ENCODE measurements around the gene EPAS1. TPM values are rescaled to one million over a fixed set of nuclear protein-coding genes. Genes with fewer than 3 reads are reported as not detected.

EPAS1 gene
- total RNA-seq, 1 experiment from 2014 or later: 8.5 TPM

DNA sequence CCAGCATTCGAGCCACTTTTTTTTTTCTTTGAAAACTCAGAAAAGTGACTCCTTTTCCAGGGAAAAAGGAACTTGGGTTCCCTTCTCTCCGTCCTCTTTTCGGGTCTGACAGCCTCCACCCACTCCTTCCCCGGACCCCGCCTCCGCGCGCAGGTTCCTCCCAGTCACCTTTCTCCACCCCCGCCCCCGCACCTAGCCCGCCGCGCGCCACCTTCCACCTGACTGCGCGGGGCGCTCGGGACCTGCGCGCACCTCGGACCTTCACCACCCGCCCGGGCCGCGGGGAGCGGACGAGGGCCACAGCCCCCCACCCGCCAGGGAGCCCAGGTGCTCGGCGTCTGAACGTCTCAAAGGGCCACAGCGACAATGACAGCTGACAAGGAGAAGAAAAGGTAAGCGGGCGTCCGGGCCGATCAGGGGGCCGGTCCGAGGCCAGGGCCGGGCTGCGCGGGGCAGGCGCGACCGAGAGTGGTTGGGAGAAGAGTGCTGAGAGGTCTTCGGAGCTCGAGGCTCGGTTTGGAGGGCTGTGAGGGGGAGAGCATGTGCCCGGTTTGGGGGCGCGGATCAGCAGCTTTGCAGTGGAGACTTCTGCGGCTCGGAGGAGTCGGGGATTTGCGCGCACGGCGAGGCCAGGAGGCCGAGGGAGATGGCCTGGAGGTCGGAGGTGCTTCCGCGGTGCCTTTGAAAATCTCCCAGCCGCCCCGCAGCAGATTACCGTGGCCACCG, 502 bp downstream of the EPAS1 start (continued):
- TF ChIP-seq, protein P1, sequence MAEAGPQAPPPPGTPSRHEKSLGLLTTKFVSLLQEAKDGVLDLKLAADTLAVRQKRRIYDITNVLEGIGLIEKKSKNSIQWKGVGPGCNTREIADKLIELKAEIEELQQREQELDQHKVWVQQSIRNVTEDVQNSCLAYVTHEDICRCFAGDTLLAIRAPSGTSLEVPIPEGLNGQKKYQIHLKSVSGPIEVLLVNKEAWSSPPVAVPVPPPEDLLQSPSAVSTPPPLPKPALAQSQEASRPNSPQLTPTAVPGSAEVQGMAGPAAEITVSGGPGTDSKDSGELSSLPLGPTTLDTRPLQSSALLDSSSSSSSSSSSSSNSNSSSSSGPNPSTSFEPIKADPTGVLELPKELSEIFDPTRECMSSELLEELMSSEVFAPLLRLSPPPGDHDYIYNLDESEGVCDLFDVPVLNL (CRISPR knock-in tag; IDR thresholded peaks at IDR 0.05; ENCODE audit: borderline replicate concordance, low read depth): no peak
- TF ChIP-seq, protein P2, sequence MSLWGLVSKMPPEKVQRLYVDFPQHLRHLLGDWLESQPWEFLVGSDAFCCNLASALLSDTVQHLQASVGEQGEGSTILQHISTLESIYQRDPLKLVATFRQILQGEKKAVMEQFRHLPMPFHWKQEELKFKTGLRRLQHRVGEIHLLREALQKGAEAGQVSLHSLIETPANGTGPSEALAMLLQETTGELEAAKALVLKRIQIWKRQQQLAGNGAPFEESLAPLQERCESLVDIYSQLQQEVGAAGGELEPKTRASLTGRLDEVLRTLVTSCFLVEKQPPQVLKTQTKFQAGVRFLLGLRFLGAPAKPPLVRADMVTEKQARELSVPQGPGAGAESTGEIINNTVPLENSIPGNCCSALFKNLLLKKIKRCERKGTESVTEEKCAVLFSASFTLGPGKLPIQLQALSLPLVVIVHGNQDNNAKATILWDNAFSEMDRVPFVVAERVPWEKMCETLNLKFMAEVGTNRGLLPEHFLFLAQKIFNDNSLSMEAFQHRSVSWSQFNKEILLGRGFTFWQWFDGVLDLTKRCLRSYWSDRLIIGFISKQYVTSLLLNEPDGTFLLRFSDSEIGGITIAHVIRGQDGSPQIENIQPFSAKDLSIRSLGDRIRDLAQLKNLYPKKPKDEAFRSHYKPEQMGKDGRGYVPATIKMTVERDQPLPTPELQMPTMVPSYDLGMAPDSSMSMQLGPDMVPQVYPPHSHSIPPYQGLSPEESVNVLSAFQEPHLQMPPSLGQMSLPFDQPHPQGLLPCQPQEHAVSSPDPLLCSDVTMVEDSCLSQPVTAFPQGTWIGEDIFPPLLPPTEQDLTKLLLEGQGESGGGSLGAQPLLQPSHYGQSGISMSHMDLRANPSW (CRISPR knock-in tag; conservative IDR thresholded peaks at IDR 0.05; ENCODE audit: low read depth): no peak
- TF ChIP-seq, protein P3, sequence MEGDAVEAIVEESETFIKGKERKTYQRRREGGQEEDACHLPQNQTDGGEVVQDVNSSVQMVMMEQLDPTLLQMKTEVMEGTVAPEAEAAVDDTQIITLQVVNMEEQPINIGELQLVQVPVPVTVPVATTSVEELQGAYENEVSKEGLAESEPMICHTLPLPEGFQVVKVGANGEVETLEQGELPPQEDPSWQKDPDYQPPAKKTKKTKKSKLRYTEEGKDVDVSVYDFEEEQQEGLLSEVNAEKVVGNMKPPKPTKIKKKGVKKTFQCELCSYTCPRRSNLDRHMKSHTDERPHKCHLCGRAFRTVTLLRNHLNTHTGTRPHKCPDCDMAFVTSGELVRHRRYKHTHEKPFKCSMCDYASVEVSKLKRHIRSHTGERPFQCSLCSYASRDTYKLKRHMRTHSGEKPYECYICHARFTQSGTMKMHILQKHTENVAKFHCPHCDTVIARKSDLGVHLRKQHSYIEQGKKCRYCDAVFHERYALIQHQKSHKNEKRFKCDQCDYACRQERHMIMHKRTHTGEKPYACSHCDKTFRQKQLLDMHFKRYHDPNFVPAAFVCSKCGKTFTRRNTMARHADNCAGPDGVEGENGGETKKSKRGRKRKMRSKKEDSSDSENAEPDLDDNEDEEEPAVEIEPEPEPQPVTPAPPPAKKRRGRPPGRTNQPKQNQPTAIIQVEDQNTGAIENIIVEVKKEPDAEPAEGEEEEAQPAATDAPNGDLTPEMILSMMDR (IDR thresholded peaks at IDR 0.05): no peak
- TF ChIP-seq FOXP1 (CRISPR knock-in tag; IDR thresholded peaks at IDR 0.05; ENCODE audit: borderline replicate concordance) (0 out of 2 replicates have a peak, but pooled peaks have one; percentile 5), GABPB1 (CRISPR knock-in tag; IDR thresholded peaks at IDR 0.05) (peak; percentile 69), MXD4 (CRISPR knock-in tag; IDR thresholded peaks at IDR 0.05; ENCODE audit: borderline replicate concordance) (no peak)
- TF ChIP-seq, protein P4, sequence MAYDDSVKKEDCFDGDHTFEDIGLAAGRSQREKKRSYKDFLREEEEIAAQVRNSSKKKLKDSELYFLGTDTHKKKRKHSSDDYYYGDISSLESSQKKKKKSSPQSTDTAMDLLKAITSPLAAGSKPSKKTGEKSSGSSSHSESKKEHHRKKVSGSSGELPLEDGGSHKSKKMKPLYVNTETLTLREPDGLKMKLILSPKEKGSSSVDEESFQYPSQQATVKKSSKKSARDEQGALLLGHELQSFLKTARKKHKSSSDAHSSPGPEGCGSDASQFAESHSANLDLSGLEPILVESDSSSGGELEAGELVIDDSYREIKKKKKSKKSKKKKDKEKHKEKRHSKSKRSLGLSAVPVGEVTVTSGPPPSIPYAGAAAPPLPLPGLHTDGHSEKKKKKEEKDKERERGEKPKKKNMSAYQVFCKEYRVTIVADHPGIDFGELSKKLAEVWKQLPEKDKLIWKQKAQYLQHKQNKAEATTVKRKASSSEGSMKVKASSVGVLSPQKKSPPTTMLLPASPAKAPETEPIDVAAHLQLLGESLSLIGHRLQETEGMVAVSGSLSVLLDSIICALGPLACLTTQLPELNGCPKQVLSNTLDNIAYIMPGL (CRISPR knock-in tag; IDR thresholded peaks at IDR 0.05): peak; percentile 13; the same call in 1 of the 2 replicates
- TF ChIP-seq, protein P5, sequence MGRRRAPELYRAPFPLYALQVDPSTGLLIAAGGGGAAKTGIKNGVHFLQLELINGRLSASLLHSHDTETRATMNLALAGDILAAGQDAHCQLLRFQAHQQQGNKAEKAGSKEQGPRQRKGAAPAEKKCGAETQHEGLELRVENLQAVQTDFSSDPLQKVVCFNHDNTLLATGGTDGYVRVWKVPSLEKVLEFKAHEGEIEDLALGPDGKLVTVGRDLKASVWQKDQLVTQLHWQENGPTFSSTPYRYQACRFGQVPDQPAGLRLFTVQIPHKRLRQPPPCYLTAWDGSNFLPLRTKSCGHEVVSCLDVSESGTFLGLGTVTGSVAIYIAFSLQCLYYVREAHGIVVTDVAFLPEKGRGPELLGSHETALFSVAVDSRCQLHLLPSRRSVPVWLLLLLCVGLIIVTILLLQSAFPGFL (CRISPR knock-in tag; IDR thresholded peaks at IDR 0.05; ENCODE audit: borderline replicate concordance): no peak
- TF ChIP-seq, protein P6, sequence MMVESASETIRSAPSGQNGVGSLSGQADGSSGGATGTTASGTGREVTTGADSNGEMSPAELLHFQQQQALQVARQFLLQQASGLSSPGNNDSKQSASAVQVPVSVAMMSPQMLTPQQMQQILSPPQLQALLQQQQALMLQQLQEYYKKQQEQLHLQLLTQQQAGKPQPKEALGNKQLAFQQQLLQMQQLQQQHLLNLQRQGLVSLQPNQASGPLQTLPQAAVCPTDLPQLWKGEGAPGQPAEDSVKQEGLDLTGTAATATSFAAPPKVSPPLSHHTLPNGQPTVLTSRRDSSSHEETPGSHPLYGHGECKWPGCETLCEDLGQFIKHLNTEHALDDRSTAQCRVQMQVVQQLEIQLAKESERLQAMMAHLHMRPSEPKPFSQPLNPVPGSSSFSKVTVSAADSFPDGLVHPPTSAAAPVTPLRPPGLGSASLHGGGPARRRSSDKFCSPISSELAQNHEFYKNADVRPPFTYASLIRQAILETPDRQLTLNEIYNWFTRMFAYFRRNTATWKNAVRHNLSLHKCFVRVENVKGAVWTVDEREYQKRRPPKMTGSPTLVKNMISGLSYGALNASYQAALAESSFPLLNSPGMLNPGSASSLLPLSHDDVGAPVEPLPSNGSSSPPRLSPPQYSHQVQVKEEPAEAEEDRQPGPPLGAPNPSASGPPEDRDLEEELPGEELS (CRISPR knock-in tag; IDR thresholded peaks at IDR 0.05): no peak

DNA sequence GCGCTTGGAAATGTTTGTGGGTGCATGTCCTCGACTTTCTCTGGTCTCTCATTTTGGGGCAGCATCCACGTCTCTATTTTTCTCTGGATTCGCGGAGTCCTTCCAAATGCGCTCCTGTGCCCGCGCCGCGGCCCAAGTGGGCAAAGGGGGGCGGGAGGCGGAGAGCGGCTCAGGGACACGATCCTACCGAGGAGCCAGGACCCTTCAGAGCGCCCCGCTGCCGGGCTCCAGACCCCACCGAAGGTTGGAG, 990 bp downstream of the EPAS1 start:
- CTCF ChIA-PET: interaction anchor here (0.5 kb wide), 1 partner anchor 236 kb away, joined by 3 read pairs; no protein-coding TSS in a partner anchor
- TF ChIP-seq NFE2L1 (CRISPR knock-in tag; IDR thresholded peaks at IDR 0.05) (no peak), GTF2I (CRISPR knock-in tag; conservative IDR thresholded peaks at IDR 0.05) (no peak), NR3C1 (CRISPR knock-in tag; conservative IDR thresholded peaks at IDR 0.05; ENCODE audit: low read depth) (no peak), SOX15 (CRISPR knock-in tag; IDR thresholded peaks at IDR 0.05) (no peak), SP1 (CRISPR knock-in tag; conservative IDR thresholded peaks at IDR 0.05) (no peak), FOXP1 (CRISPR knock-in tag; IDR thresholded peaks at IDR 0.05; ENCODE audit: borderline replicate concordance) (no peak), IRF2 (CRISPR knock-in tag; IDR thresholded peaks at IDR 0.05; ENCODE audit: borderline replicate concordance, low read depth) (no peak), HMGA2 (CRISPR knock-in tag; IDR thresholded peaks at IDR 0.05) (no peak)
- TF ChIP-seq, protein P7, sequence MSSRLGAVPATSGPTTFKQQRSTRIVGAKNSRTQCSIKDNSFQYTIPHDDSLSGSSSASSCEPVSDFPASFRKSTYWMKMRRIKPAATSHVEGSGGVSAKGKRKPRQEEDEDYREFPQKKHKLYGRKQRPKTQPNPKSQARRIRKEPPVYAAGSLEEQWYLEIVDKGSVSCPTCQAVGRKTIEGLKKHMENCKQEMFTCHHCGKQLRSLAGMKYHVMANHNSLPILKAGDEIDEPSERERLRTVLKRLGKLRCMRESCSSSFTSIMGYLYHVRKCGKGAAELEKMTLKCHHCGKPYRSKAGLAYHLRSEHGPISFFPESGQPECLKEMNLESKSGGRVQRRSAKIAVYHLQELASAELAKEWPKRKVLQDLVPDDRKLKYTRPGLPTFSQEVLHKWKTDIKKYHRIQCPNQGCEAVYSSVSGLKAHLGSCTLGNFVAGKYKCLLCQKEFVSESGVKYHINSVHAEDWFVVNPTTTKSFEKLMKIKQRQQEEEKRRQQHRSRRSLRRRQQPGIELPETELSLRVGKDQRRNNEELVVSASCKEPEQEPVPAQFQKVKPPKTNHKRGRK (CRISPR knock-in tag; IDR thresholded peaks at IDR 0.05; ENCODE audit: borderline replicate concordance): no peak
- TF ChIP-seq, protein P8, sequence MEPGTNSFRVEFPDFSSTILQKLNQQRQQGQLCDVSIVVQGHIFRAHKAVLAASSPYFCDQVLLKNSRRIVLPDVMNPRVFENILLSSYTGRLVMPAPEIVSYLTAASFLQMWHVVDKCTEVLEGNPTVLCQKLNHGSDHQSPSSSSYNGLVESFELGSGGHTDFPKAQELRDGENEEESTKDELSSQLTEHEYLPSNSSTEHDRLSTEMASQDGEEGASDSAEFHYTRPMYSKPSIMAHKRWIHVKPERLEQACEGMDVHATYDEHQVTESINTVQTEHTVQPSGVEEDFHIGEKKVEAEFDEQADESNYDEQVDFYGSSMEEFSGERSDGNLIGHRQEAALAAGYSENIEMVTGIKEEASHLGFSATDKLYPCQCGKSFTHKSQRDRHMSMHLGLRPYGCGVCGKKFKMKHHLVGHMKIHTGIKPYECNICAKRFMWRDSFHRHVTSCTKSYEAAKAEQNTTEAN (CRISPR knock-in tag; IDR thresholded peaks at IDR 0.05): no peak
- TF ChIP-seq, protein P9, sequence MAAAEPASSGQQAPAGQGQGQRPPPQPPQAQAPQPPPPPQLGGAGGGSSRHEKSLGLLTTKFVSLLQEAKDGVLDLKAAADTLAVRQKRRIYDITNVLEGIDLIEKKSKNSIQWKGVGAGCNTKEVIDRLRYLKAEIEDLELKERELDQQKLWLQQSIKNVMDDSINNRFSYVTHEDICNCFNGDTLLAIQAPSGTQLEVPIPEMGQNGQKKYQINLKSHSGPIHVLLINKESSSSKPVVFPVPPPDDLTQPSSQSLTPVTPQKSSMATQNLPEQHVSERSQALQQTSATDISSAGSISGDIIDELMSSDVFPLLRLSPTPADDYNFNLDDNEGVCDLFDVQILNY (CRISPR knock-in tag; IDR thresholded peaks at IDR 0.05): no peak
- TF ChIP-seq, protein P10, sequence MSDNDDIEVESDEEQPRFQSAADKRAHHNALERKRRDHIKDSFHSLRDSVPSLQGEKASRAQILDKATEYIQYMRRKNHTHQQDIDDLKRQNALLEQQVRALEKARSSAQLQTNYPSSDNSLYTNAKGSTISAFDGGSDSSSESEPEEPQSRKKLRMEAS (CRISPR knock-in tag; IDR thresholded peaks at IDR 0.05): no peak

More for the DNA sequence above, 990 bp downstream of the EPAS1 start:
- no peaks in the 10 kb centered on the region for H3K36me3 Mint-ChIP-seq
- H3K4me1 Mint-ChIP-seq: peaks cover 41% of the 10 kb centered on the region
- no peaks in the 10 kb centered on the region for H3K9me3 Mint-ChIP-seq
- POLR2A ChIA-PET: no interaction called here
- ATAC-seq (no peak), DNase-seq (ENCODE audit: low spot score) (no peak)
- peaks cover 87% of the 10 kb centered on the region for H3K27me3 Mint-ChIP-seq (ENCODE audit: low read depth)
- peak overlapping the region; percentile 83 for H3K4me3 Mint-ChIP-seq
- H3K27ac Mint-ChIP-seq: no peak overlapping the region

Data from WTC11 (cell line).